GM18873 (cell line): Measurements from ENCODE around the gene RAB31.
"Not testable (repeated sequence)": the region's sequence is repeated elsewhere in the genome, so short reads cannot be mapped to it uniquely, and the experiment has no call there.

Experiments
- ATAC-seq: cut with Tn5 transposase; IDR thresholded peaks from one replicate; pipeline ENCODE4 v1.9.1; 2021; ENCODE audit warnings: mild to moderate bottlenecking, moderate library complexity, moderate number of reproducible peaks; ENCODE audit not compliant: unreplicated experiment, low FRiP score

Gene RAB31

GRCh38 chr18:9900699-9901098 is 192.6 kb downstream of the RAB31 start:
- no peak for ATAC-seq

GRCh38 chr18:9901377-9901776 is 193.3 kb downstream of the RAB31 start:
- no peak for ATAC-seq

GRCh38 chr18:9902264-9902663 is 194.2 kb downstream of the RAB31 start:
- not testable (repeated sequence) for ATAC-seq

DNA sequence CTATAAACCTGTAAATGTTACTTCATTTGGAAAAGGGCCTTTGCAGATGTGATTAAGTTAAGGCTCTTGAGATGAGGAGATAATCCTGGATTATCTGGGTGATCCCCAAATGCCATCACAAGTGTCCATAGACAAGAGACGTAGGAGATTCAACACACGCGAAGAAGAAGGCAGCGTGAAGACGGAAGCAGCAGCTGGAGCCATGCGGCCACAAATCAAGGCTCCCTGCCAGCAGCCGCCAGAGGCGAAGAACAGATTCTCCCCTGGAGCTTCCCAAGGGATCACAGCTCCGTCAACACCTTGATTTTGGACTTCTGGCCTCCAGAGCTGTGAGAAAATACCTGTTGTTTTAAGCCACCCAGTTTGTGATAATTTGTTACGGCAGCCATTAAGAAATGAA is 194.7 kb downstream of the RAB31 start:
- ATAC-seq: no peak

- ATAC-seq: no peak
Observed at GRCh38 chr18:9905401-9905922, 197.4 kb downstream of the RAB31 start.

DNA sequence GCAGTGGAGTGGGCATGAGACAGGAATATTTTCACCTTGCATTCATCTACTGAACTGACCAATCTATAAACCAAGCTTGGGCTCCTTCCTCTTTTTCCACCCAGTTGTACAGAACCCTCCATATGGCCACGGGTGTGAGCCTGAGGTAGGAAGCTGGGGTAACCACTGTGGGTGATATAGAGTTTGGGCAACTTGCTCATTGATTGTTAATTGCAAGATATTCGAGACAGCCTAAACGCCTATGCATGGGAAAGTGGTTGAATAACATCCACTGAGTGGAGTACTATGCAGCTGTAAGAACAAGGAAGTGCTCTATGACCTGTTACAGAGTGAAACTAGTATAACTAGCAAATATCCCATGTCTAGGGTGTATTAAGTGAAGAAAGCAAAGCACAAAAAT is 198.4 kb downstream of the RAB31 start:
- no peak for ATAC-seq

DNA sequence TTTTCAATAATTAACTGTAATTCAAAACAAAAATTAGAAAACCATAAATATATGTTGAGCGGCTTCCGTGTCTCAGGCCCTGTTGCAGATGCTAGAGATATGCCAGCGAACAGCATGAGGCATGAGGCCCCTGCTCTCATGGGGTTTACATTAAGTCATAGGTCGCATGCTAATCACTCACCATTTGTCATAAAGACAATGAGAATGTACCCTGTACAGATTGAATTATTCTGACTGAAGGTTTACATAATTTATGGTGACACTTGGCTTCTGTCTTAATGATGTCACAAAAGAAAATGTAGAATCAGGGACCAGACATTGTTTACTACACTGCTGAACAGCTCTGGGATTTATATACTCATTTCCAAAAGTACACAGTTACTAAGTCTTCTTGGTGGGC is 199.8 kb downstream of the RAB31 start:
- no peak for ATAC-seq

DNA sequence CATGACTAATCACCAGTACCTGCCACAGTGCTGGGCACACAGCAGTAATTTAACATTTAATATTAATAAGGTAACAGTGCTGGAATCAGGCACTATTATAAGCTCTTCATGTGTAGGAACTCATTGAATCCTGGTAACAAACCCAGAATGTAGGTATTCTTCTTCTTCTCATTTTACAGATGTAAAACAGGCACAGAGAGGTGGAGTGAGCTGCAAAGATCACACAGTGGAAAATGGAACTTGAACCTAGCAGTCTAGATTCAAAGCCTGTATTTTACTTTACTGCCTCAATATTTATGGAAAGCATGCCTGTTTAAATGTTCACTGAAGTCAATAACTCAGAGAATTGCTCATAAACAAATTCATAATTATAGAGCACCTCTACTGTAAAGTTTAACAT is 202.0 kb downstream of the RAB31 start:
- no peak for ATAC-seq

GRCh38 chr18:9910661-9911060 is 202.6 kb downstream of the RAB31 start:
- no peak for ATAC-seq

GRCh38 chr18:9911226-9911625 is 203.1 kb downstream of the RAB31 start:
- no peak for ATAC-seq
